ENCODE data around the gene SLC8A2. TPM values are rescaled to one million over a fixed set of nuclear protein-coding genes. Genes with fewer than 3 reads are reported as not detected.

The SLC8A2 gene
- polyA plus RNA-seq, 1 donor from 2014 or later: 14.1 TPM

DNA sequence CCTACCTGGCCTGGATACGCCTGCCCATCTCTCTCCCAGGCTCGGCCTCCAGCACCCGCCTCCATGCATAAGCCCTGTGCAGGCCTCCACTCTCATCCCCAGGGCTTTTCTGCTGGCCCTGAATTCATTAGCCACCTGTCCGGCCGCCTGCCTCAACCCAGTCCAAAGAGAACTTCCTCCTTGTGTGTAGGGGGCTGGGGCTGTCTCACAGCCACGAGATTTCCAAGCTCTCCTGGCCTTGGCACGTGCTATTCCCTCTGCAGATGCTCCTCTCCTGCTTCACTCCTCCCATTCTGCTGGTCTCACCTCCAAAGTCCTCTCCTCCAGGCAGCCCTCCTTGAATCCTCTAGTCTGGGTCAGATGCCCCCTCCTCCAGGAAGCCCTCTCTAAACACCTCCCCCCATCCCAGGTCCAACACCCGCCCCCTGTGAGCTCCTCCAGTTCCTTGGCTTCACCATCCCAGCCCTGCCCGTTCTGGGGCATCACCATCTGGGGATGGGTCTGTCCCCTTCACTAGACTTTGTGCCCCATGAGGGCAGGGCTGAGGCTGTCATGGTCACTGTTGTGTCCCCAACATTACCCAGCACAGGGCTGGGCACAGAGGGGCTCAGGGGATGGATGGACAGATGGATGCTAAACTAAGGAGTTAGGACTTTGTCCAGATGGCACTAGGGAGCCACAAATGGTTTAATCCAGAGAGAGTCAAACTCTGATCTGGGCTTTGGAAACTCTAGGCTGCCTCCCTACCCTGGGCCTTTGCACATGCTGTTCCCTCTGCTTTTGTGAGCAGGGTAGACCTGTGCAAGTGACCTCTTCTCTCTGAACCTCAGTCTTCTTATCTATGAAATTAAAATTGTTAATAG, 67.1 kb downstream of the SLC8A2 start:
- no peaks in the 10 kb centered on the region for H3K9me2 ChIP-seq (ENCODE audit: insufficient read depth, low read length)

GRCh38 chr19:47402504-47402903, 69.2 kb downstream of the SLC8A2 start:
- H3K9me3 ChIP-seq (ENCODE audit: low read length): no peaks in the 10 kb centered on the region
- H2AFZ ChIP-seq (ENCODE audit: low read depth, low read length): no peak overlapping the region
- H3K4me2 ChIP-seq (ENCODE audit: low read length): no peak overlapping the region
- H3K79me2 ChIP-seq (replicated peaks; ENCODE audit: insufficient read depth, low read length): no peaks in the 10 kb centered on the region
- no peaks in the 10 kb centered on the region for H4K20me1 ChIP-seq (ENCODE audit: insufficient read depth)
- no peaks in the 10 kb centered on the region for H3K36me3 ChIP-seq (ENCODE audit: insufficient read depth, low read length)
- no peaks in the 10 kb centered on the region for H3F3A ChIP-seq (ENCODE audit: insufficient read depth, low read length, poor library complexity, severe bottlenecking)
- H3K27me3 ChIP-seq (ENCODE audit: insufficient read depth, low read depth, low read length): no peaks in the 10 kb centered on the region
- H3K4me3 ChIP-seq (ENCODE audit: low read length): no peak overlapping the region
- H3K9ac ChIP-seq (ENCODE audit: low read length): no peak overlapping the region
- H3K9me2 ChIP-seq (ENCODE audit: insufficient read depth, low read length): no peaks in the 10 kb centered on the region
- TF ChIP-seq RAD21 (conservative IDR thresholded peaks at IDR 0.05): no peak
- TF ChIP-seq, protein P1, sequence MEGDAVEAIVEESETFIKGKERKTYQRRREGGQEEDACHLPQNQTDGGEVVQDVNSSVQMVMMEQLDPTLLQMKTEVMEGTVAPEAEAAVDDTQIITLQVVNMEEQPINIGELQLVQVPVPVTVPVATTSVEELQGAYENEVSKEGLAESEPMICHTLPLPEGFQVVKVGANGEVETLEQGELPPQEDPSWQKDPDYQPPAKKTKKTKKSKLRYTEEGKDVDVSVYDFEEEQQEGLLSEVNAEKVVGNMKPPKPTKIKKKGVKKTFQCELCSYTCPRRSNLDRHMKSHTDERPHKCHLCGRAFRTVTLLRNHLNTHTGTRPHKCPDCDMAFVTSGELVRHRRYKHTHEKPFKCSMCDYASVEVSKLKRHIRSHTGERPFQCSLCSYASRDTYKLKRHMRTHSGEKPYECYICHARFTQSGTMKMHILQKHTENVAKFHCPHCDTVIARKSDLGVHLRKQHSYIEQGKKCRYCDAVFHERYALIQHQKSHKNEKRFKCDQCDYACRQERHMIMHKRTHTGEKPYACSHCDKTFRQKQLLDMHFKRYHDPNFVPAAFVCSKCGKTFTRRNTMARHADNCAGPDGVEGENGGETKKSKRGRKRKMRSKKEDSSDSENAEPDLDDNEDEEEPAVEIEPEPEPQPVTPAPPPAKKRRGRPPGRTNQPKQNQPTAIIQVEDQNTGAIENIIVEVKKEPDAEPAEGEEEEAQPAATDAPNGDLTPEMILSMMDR (IDR thresholded peaks at IDR 0.05; ENCODE audit: poor library complexity, severe bottlenecking): no peak
- TF ChIP-seq POLR2AphosphoS5 (IDR thresholded peaks at IDR 0.05): no peak
- TF ChIP-seq EZH2 (IDR thresholded peaks at IDR 0.05; ENCODE audit: borderline replicate concordance, insufficient read depth, low read length, poor library complexity, severe bottlenecking): no peak
- TF ChIP-seq, protein P2, sequence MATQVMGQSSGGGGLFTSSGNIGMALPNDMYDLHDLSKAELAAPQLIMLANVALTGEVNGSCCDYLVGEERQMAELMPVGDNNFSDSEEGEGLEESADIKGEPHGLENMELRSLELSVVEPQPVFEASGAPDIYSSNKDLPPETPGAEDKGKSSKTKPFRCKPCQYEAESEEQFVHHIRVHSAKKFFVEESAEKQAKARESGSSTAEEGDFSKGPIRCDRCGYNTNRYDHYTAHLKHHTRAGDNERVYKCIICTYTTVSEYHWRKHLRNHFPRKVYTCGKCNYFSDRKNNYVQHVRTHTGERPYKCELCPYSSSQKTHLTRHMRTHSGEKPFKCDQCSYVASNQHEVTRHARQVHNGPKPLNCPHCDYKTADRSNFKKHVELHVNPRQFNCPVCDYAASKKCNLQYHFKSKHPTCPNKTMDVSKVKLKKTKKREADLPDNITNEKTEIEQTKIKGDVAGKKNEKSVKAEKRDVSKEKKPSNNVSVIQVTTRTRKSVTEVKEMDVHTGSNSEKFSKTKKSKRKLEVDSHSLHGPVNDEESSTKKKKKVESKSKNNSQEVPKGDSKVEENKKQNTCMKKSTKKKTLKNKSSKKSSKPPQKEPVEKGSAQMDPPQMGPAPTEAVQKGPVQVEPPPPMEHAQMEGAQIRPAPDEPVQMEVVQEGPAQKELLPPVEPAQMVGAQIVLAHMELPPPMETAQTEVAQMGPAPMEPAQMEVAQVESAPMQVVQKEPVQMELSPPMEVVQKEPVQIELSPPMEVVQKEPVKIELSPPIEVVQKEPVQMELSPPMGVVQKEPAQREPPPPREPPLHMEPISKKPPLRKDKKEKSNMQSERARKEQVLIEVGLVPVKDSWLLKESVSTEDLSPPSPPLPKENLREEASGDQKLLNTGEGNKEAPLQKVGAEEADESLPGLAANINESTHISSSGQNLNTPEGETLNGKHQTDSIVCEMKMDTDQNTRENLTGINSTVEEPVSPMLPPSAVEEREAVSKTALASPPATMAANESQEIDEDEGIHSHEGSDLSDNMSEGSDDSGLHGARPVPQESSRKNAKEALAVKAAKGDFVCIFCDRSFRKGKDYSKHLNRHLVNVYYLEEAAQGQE (IDR thresholded peaks at IDR 0.05; ENCODE audit: borderline replicate concordance): no peak
- TF ChIP-seq EP300 (conservative IDR thresholded peaks at IDR 0.05; ENCODE audit: poor library complexity, severe bottlenecking): no peak
- no peak for TF ChIP-seq SMC3 (conservative IDR thresholded peaks at IDR 0.05; ENCODE audit: poor library complexity)
- no peak for TF ChIP-seq MXI1 (conservative IDR thresholded peaks at IDR 0.05; ENCODE audit: poor library complexity, severe bottlenecking)
- TF ChIP-seq TAF1 (IDR thresholded peaks at IDR 0.05; ENCODE audit: low read depth): no peak
- H3K27ac ChIP-seq (ENCODE audit: low read length): no peak overlapping the region

More for the DNA sequence above, 67.1 kb downstream of the SLC8A2 start:
- Histone ChIP-seq H3K36me3 (ENCODE audit: insufficient read depth, low read length) (no peaks in the 10 kb centered on the region), H3K27me3 (ENCODE audit: insufficient read depth, low read depth, low read length) (no peaks in the 10 kb centered on the region), H2AFZ (ENCODE audit: low read depth, low read length) (no peak overlapping the region), H3K79me2 (replicated peaks; ENCODE audit: insufficient read depth, low read length) (no peaks in the 10 kb centered on the region), H3K4me3 (ENCODE audit: low read length) (no peak overlapping the region), H4K20me1 (ENCODE audit: insufficient read depth) (no peaks in the 10 kb centered on the region), H3K4me2 (ENCODE audit: low read length) (no peak overlapping the region), H3K27ac (ENCODE audit: low read length) (no peak overlapping the region), H3F3A (ENCODE audit: insufficient read depth, low read length, poor library complexity, severe bottlenecking) (no peaks in the 10 kb centered on the region), H3K9me3 (ENCODE audit: low read length) (no peaks in the 10 kb centered on the region), H3K9ac (ENCODE audit: low read length) (no peak overlapping the region)
- TF ChIP-seq RAD21 (conservative IDR thresholded peaks at IDR 0.05) (no peak), EZH2 (IDR thresholded peaks at IDR 0.05; ENCODE audit: borderline replicate concordance, insufficient read depth, low read length, poor library complexity, severe bottlenecking) (no peak), SMC3 (conservative IDR thresholded peaks at IDR 0.05; ENCODE audit: poor library complexity) (no peak), POLR2AphosphoS5 (IDR thresholded peaks at IDR 0.05) (no peak), MXI1 (conservative IDR thresholded peaks at IDR 0.05; ENCODE audit: poor library complexity, severe bottlenecking) (no peak), TAF1 (IDR thresholded peaks at IDR 0.05; ENCODE audit: low read depth) (no peak), EP300 (conservative IDR thresholded peaks at IDR 0.05; ENCODE audit: poor library complexity, severe bottlenecking) (no peak)
- TF ChIP-seq, protein P1 (IDR thresholded peaks at IDR 0.05; ENCODE audit: poor library complexity, severe bottlenecking): no peak
- TF ChIP-seq, protein P2 (IDR thresholded peaks at IDR 0.05; ENCODE audit: borderline replicate concordance): no peak
